H54 (cell line): ENCODE data around the gene PIGA.
"Not testable (repeated sequence)": the region's sequence is repeated elsewhere in the genome, so short reads cannot be mapped to it uniquely, and the experiment has no call there.

Source experiments
- DNase-seq: peaks from one replicate; pipeline ENCODE4 v3.0.0; 2011; ENCODE audit warnings: low spot score, mixed read lengths; ENCODE audit not compliant: insufficient read length
- FAIRE-seq: peaks from 3 replicates; lab custom pipeline; 2011; peaks lifted over from hg19 to GRCh38; lab: Jason Lieb, UNC
- POLR2A ChIP-seq: IDR thresholded peaks from 2 replicates; pipeline ENCODE4 v1.6.1; 2011; ENCODE audit warnings: low read depth, mild to moderate bottlenecking, low read length

The PIGA gene

GRCh38 chrX:15301924-15302323, 33.4 kb downstream of the PIGA start:
- FAIRE-seq: no peak
- DNase-seq: no peak
- TF ChIP-seq POLR2A: no peak

GRCh38 chrX:15299941-15300851, 35.1 kb downstream of the PIGA start:
- FAIRE-seq (no peak), DNase-seq (no peak)
- TF ChIP-seq POLR2A: no peak

GRCh38 chrX:15298780-15299179, 36.5 kb downstream of the PIGA start:
- DNase-seq (no peak), FAIRE-seq (no peak)
- no peak for TF ChIP-seq POLR2A

- FAIRE-seq (no peak), DNase-seq (no peak)
These were observed 37.1 kb downstream of the PIGA start for GRCh38 chrX:15298201-15298600.

GRCh38 chrX:15293451-15293850, 41.9 kb downstream of the PIGA start:
- TF ChIP-seq POLR2A: no peak
- FAIRE-seq: no peak
- DNase-seq: no peak

More at GRCh38 chrX:15298201-15298600, 37.1 kb downstream of the PIGA start:
- no peak for TF ChIP-seq POLR2A

GRCh38 chrX:15292861-15293260, 42.5 kb downstream of the PIGA start:
- no peak for DNase-seq
- FAIRE-seq: no peak
- no peak for TF ChIP-seq POLR2A

- FAIRE-seq (no peak), DNase-seq (no peak)
- TF ChIP-seq POLR2A: no peak
These were observed 57.7 kb downstream of the PIGA start for GRCh38 chrX:15277604-15278003.

GRCh38 chrX:15274946-15275345, 60.4 kb downstream of the PIGA start:
- FAIRE-seq (no peak), DNase-seq (no peak)
- no peak for TF ChIP-seq POLR2A

- FAIRE-seq: not testable (repeated sequence)
These were observed 62.0 kb downstream of the PIGA start for GRCh38 chrX:15273275-15273674.

GRCh38 chrX:15271757-15272156, 63.6 kb downstream of the PIGA start:
- no peak for TF ChIP-seq POLR2A
- FAIRE-seq: no peak
- no peak for DNase-seq

More at GRCh38 chrX:15273275-15273674, 62.0 kb downstream of the PIGA start:
- DNase-seq: not testable (repeated sequence)

- DNase-seq: peak; percentile 42
- no peak for FAIRE-seq
- no peak for TF ChIP-seq POLR2A
These were observed 65.5 kb downstream of the PIGA start, which contains the start of gene ASB9 for GRCh38 chrX:15269618-15270521. ASB9 (minus strand) TSS chrX:15270083; CDS start chrX:15269874, 209 bp downstream.
